Ramos (cell line): ENCODE data around the gene GPC4.

ENCODE experiments used
- in situ Hi-C: fragments of 300-500 bp; cut with MboI; formaldehyde crosslinking; loops from one replicate; pipeline ENCODE4 v1.14.3; 2022; ENCODE audit warnings: low sequenced_read_pairs; ENCODE audit not compliant: unreplicated experiment

The GPC4 gene

DNA sequence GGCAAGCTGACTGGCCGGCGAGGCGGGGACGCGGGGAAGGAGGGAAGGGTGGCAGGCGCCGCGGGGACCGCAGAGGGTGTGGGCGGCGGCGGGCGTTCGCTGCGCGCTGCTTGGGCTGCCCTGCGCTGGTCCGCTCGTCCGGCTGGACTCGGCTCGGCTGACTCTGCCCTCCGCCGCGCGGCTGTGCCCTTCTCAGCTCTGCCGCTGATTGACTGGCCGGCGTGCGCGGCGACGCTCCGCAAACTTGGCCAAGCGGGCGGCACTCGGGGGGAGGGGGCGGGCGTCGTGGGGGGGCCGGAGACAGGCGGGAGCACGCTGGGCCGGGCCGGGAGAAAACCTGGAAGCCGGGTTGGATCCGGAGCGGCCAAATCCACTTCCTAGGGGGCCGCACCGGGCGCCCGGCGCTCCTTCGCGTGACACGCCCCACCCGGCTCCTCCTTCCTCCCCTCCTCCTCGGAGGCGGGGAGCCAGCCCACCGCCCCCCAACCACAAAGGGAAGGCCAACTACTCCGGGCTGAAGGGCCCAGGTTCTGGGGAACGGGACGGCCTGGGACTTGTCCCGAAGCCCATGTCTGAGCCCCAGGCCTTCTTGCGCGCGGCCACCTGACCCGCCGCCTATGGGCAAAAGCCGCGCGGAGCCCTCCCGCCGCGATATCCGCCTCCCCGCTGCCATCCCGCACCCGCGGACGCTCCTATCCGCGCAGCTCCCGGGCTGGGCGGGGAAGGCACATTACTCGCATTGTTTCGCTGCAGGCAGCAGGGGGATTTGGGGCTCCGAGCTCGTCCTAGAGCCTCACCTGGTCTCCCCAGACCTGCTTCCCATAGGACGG, at the start of gene GPC4:
Gene GPC4 (minus strand): TSS at position 214 of the 830 bp plus-strand sequence. CDS start 524 bp downstream, outside the sequence.
- in situ Hi-C loops = no loop called here

GRCh38 chrX:133461231-133461630, 45.9 kb upstream of the GPC4 start:
- in situ Hi-C loops = no loop called here

GRCh38 chrX:133454924-133455323, 39.6 kb upstream of the GPC4 start:
- in situ Hi-C loops = no loop called here

DNA sequence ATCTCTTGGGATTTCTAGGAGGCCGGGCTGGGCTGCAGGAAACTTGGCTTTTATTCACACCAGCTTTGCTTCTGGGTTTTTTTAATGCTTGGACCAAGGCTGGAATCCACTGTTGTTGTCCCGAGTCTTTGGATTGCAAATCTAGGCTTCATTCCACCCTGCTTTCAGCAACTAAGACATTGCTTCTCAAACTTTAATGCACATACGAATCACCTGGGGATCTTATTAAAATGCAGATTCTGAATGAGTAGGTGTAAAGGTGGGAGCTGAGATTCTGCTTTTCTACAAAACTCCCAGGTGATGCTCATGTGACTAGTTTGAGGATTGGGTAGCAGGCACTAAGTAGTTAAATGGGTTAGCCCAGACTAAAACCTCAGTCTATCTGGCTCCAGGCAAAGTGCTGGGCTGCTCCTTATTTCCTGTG, 39.2 kb upstream of the GPC4 start:
- in situ Hi-C loops = no loop called here

DNA sequence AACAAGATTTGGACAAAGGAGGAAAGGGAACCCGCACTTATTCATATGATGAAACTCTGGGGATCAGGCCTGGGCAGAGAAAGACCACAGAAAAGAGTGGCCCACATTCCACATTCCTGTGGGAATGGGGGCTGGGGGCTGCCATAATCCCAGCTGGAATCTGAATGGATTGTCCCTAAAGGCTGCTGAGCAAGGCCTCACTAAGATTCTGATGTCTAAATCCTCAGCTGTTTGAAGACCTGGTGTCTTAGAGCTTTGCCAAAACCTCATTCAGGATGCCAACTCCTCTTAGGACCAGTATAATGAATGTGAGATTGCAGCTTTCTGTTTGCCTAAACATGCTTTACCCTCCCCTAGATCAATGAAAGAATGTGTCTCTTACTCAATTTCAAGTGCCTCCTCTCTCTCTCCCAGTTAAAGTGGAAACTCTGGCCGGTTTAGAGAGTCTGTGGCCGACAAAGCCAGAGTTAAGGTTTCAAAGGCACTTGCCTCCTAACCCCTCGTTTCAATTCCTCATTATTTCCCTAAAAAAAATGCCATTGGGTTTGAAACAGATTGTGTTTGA, 33.3 kb upstream of the GPC4 start:
- in situ Hi-C loops = no loop called here

DNA sequence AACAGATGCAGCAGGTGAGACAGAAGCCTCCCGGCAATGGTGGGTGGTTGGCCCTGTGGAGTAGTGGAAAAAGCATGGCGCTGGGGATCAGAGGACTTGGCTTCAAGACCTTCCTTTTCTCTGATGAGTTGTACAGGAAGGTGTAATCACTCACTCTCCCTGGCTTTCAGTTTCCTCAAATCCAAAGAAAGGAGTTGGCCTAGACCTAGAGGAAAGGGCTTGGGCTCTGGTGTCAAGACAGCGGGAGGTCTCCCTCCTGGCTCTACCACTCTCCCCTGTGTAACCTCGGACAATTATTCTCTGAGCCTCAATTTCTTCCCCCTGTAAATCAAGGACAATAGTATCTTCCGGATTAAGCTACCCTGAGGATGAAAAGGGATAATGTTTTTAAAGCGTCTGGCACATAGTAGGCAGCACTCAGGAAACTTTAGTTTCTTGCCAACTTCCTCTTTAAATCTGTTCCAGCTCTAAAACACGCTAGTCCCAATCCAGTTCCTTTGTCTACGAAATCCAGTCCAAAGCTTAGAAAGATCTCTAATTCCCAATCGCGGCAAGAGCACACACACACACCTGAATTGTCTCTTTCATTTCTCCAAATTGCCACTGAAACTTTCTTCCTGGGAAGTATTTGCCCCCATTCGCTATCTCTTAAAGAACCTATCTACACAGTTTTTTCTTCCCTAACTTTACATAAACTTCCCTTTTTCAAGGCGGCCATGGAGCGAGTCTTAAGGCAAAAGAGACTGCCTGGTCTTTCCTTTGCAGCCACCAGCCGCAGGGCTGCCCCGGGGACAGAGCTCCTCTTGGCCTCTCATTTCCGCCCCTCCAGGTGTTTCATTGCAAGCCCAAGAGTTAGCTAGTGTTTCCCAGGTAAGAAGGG, 29.9 kb upstream of the GPC4 start:
- in situ Hi-C loops = no loop called here

DNA sequence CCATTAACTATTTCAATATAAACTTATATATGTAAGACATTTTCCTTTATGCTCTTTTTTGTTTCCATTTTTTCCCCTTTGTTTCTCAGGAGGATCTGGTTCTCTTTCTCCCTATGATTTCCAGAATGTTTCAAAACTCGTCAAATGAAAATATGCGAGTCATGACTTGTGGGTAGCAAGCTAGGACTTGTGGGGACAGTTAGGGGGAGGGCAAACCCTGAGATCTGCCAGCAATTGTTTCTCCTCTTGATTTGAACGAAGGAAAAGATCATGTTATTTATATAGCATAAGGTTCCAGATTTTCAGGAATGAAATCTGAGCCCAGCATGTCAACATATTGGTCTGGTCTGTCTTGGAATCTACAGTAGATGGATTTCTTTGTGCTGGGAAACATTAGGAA, 28.9 kb upstream of the GPC4 start:
- in situ Hi-C loops = no loop called here

GRCh38 chrX:133440797-133441163, 25.5 kb upstream of the GPC4 start:
- in situ Hi-C loops = no loop called here

DNA sequence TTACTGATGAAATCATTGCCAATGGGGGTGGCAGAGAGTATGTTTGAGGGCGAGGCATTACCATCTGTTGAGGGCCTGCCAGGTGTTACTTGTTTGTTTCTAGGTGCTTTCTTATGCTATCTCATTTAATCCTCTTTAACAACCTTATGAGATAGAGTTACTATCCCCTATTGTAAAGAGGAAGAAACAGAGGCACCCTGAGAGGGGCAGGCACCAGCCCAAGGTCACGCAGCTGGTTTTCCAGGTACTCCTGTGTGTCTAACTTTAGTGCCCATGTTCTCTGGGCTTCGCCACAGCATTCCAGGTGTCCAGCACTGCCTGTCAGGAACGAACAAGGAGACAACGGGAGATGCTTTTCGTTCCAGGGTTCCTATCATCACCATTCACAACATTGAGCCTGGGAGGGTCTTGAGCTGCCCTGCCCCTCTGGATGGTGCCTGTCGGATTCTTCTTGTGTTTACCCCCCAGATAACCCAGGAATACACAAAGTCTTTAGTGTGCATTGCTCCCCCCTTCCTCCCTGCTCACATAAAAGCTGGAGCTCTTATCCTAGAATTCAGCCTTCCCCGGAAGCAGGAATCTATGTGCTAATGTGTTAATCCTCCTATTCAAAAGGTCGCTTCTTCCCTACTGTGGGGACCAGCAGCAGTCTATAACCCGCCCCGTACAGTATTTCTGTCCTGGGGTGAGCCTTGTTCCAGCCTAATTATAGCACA, 24.9 kb upstream of the GPC4 start:
- in situ Hi-C loops = no loop called here

DNA sequence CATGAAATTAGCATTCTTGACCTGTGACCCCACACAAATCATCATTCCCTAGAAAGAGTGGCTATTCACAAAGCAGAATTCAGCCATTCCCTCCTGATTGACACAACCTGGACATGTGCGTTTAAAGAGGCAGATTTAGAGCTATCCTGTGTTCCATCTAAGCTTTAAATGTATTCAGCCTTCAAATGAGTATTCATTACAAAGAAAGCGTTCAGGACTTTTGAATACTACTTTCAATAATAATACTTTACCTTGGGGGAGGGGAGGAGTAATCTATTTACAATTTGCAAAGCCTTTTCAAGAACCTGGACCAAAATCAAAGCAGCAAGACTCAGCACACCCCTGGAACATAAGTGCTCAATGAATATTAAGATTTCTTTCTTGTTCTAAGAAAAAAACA, 22.5 kb upstream of the GPC4 start:
- in situ Hi-C loops = no loop called here

GRCh38 chrX:133437356-133437755, 22.1 kb upstream of the GPC4 start:
- in situ Hi-C loops = no loop called here

GRCh38 chrX:133435544-133436124, 20.3 kb upstream of the GPC4 start:
- in situ Hi-C loops = no loop called here

- in situ Hi-C loops = no loop called here
These were observed 19.0 kb upstream of the GPC4 start for GRCh38 chrX:133434197-133434820.

DNA sequence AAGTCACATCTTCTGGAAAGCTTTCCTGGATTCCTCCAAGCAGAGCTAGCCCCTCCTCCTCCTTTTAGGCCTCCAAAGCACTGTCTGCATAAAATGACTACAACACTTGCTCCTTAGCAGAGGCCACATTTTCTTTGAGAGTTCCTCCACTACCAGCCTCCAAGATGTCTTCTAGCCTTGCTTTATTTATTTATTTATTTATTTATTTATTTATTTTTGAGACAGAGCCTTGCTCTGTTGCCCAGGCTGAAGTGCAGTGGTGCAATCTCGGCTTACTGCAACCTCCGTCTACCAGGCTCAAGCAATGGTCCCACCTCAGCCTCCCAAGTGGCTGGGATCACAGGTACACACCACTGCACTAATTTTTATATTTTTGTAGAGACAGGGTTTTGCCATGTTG, 4.6 kb upstream of the GPC4 start:
- in situ Hi-C loops = no loop called here

DNA sequence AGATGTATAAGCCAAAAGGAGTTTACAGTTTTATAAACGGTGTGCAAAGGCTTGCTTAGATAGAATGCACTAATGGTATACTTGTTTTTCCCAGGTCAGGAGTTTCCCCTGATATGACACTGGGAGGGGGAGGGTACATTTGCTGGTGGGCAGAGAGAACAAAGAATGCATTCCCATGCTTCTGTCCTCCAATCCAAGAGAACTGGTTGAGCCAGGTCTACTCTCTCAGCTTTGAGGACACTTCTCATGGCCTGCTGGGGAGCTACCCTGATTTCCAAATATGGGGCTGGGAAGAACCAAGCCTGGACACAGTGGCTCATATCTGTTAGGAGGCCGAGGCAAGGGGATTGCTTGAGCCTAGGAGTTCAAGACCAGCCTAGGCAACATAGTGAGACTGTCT, 3.3 kb upstream of the GPC4 start:
- in situ Hi-C loops = no loop called here

DNA sequence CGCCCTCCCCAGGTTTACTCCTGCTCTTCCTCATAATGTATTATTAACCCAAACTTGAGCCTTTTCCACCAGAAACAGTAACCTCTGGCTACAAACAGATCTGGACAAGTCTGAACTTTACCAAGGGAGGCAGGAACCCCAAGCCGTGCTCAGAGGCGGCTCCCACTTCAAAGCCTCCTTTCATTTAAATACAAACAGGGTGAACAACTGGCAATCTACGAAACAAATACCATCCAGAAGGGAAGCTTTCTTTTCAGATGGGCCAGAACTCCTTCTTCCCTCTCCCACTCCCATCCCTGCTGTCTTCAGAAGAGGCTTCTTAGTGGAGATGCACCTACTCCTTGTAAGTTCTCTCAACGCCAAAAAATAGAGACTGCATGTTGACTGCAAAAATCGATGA, 2.1 kb upstream of the GPC4 start:
- in situ Hi-C loops = no loop called here

- in situ Hi-C loops = no loop called here
These were observed 648 bp downstream of the GPC4 start for GRCh38 chrX:133414406-133415275.

DNA sequence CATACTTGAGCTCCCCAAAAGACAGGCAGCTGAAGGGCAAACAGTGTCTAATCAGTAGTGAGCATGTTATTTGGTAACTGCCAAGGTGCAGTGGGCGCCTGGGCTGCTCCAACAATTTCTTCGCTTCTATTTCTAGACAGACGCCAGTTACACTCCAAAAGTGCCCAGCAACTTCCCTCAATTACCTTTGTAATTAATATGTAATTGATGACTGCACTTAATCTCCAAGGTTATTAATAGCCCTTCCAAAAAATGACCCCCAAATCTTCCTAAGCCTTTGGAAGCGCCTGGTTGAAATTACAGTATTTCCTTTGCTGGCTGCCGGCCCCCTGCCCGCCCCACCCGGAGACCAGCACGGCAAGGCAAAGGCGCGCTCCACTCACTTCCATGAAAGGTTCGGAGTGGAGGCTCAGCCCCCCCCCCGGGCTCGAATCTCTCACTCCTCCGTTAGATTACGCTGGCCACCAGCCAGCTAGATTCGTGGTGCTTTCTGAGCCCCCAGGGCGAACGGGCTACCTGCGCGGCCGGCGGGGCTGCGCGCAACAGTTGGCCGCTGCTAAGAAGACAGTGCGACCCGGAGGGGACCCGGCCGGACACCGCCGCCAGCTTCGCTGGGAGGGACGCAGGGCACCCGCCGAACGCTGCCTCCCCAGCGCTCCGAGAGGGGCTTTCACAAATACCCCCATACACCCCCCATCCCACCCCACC, 1.9 kb downstream of the GPC4 start:
- in situ Hi-C loops = no loop called here
